Prostate gland (tissue), 2 donors: Measurements from ENCODE around the gene UQCC3.

ENCODE experiments used
- CTCF ChIP-seq, 4 experiments: fragments of 200-600 bp in 2 of 4; fragments of 450-650 bp in 2 of 4; sonication (generic) in 2 of 4; IDR thresholded peaks; 1 replicate in 3 of 4; 2 replicates in 1 of 4; pipeline ENCODE4 v1.5.1; 2016 to 2019; ENCODE audit warnings: antibody characterized with exemption in 4 of 4, mild to moderate bottlenecking in 2 of 4, moderate library complexity in 2 of 4
- POLR2A ChIP-seq: fragments of 450-650 bp; IDR thresholded peaks from one replicate; pipeline ENCODE4 v1.6.1; 2016; ENCODE audit warnings: antibody characterized with exemption, mild to moderate bottlenecking
- POLR2AphosphoS5 ChIP-seq: sonication (generic); formaldehyde crosslinking; IDR thresholded peaks from one replicate; pipeline ENCODE4 v1.6.1; 2017; ENCODE audit warnings: antibody characterized with exemption

- TF ChIP-seq CTCF (IDR thresholded peaks at IDR 0.05) (no peak), POLR2AphosphoS5 (peak; percentile 98), POLR2A (peak; percentile 75)
Measured at GRCh38 chr11:62645946-62646824, 25.3 kb upstream of the UQCC3 start, which contains the start of gene GANAB.
